ENCODE measurements around the gene MAP1S. TPM values are rescaled to one million over a fixed set of nuclear protein-coding genes. Genes with fewer than 3 reads are reported as not detected.

Gene MAP1S
- total and polyA plus RNA-seq, 2 experiments from 2014 or later = 7.7 to 37.1 TPM

Other genes starting within 250 kb of the MAP1S start
- gene SLC27A1, start 249.0 kb upstream of the MAP1S start, total RNA-seq = 6.2 and 8.7 TPM in 2 replicates
- 8.6 and 10.9 TPM in 2 replicates for gene SLC27A1, start 249.0 kb upstream of the MAP1S start, polyA plus RNA-seq
- gene PGLS, start 207.8 kb upstream of the MAP1S start, total RNA-seq = 89.9 and 94.4 TPM in 2 replicates
- gene PGLS, start 207.8 kb upstream of the MAP1S start, polyA plus RNA-seq = 98.7 and 122 TPM in 2 replicates
- 55.4 and 61.3 TPM in 2 replicates for gene COLGALT1, start 163.8 kb upstream of the MAP1S start, total RNA-seq
- 54.9 and 58.9 TPM in 2 replicates for gene COLGALT1, start 163.8 kb upstream of the MAP1S start, polyA plus RNA-seq
- 0.08 and 0.10 TPM in 2 replicates for gene UNC13A, start 31.1 kb upstream of the MAP1S start, total RNA-seq
- 0.21 TPM in 1 of 2 replicates, not detected in the other for gene UNC13A, start 31.1 kb upstream of the MAP1S start, polyA plus RNA-seq
- 2.1 and 2.2 TPM in 2 replicates for gene FCHO1, start 32.0 kb downstream of the MAP1S start, total RNA-seq
- gene FCHO1, start 32.0 kb downstream of the MAP1S start, polyA plus RNA-seq = 1.9 and 2.3 TPM in 2 replicates
- 19.1 and 22.6 TPM in 2 replicates for gene B3GNT3, start 75.7 kb downstream of the MAP1S start, total RNA-seq
- gene B3GNT3, start 75.7 kb downstream of the MAP1S start, polyA plus RNA-seq = 14.6 and 16.7 TPM in 2 replicates
- gene INSL3, start 102.0 kb downstream of the MAP1S start, total RNA-seq = not detected in 2 replicates
- 0.21 and 0.35 TPM in 2 replicates for gene INSL3, start 102.0 kb downstream of the MAP1S start, polyA plus RNA-seq
- 2.2 and 3.2 TPM in 2 replicates for gene JAK3, start 128.5 kb downstream of the MAP1S start, total RNA-seq
- 3.0 and 3.6 TPM in 2 replicates for gene JAK3, start 128.5 kb downstream of the MAP1S start, polyA plus RNA-seq
- gene RPL18A, start 140.4 kb downstream of the MAP1S start, total RNA-seq = 646 and 823 TPM in 2 replicates
- gene RPL18A, start 140.4 kb downstream of the MAP1S start, polyA plus RNA-seq = 1,069 and 1,114 TPM in 2 replicates
- 0.03 TPM in 1 of 2 replicates, not detected in the other for gene SLC5A5, start 152.5 kb downstream of the MAP1S start, total RNA-seq
- gene SLC5A5, start 152.5 kb downstream of the MAP1S start, polyA plus RNA-seq = not detected in 2 replicates
- 19.4 and 25.4 TPM in 2 replicates for gene CCDC124, start 213.5 kb downstream of the MAP1S start, total RNA-seq
- 97.7 and 105 TPM in 2 replicates for gene CCDC124, start 213.5 kb downstream of the MAP1S start, polyA plus RNA-seq
- 2.4 and 3.3 TPM in 2 replicates for gene KCNN1, start 247.6 kb downstream of the MAP1S start, total RNA-seq
- gene KCNN1, start 247.6 kb downstream of the MAP1S start, polyA plus RNA-seq = 3.2 and 3.3 TPM in 2 replicates